HL-60/S4 (cell line): Measurements from ENCODE around the gene BATF3.

Experiments used
- in situ Hi-C: fragments of 300-500 bp; cut with MboI; formaldehyde crosslinking; loops from 2 replicates; pipeline ENCODE4 v1.14.3; 2022; ENCODE audit warnings: low sequenced_read_pairs

Gene BATF3

GRCh38 chr1:212710566-212710965 lies 10.9 kb upstream of the BATF3 start:
- in situ Hi-C loops: no loop called here

- in situ Hi-C loops: no loop called here
These were observed 4.4 kb upstream of the BATF3 start for GRCh38 chr1:212703991-212704564.

GRCh38 chr1:212702672-212703071 lies 3.0 kb upstream of the BATF3 start:
- in situ Hi-C loops: no loop called here

GRCh38 chr1:212701910-212702309 lies 2.3 kb upstream of the BATF3 start:
- in situ Hi-C loops: no loop called here

- in situ Hi-C loops: no loop called here
These were observed 1.5 kb upstream of the BATF3 start for GRCh38 chr1:212700892-212701819.

- in situ Hi-C loops: no loop called here
These were observed 717 bp upstream of the BATF3 start for GRCh38 chr1:212700223-212700891.

- in situ Hi-C loops: no loop called here
These were observed 476 bp downstream of the BATF3 start for GRCh38 chr1:212699104-212699624.

- in situ Hi-C loops: no loop called here
These were observed 1.1 kb downstream of the BATF3 start for GRCh38 chr1:212698467-212699103.

- in situ Hi-C loops: no loop called here
These were observed 2.8 kb downstream of the BATF3 start for GRCh38 chr1:212696721-212697331.

GRCh38 chr1:212692774-212693644 lies 6.6 kb downstream of the BATF3 start:
- in situ Hi-C loops: no loop called here

GRCh38 chr1:212691561-212692071 lies 8.0 kb downstream of the BATF3 start:
- in situ Hi-C loops: no loop called here

GRCh38 chr1:212690816-212691403 lies 8.7 kb downstream of the BATF3 start:
- in situ Hi-C loops: no loop called here

GRCh38 chr1:212689758-212690529 lies 9.7 kb downstream of the BATF3 start:
- in situ Hi-C loops: no loop called here

- in situ Hi-C loops: no loop called here
These were observed 10.4 kb downstream of the BATF3 start for GRCh38 chr1:212689196-212689725.

- in situ Hi-C loops: no loop called here
These were observed 11.1 kb downstream of the BATF3 start for GRCh38 chr1:212688341-212689047.

GRCh38 chr1:212687811-212688210 lies 11.8 kb downstream of the BATF3 start:
- in situ Hi-C loops: no loop called here

- in situ Hi-C loops: no loop called here
These were observed 13.0 kb downstream of the BATF3 start for GRCh38 chr1:212686591-212686990.
